ENCODE results near the gene CCDC61. TPM values are rescaled to one million over a fixed set of nuclear protein-coding genes. Genes with fewer than 3 reads are reported as not detected.

CCDC61 gene
- total RNA-seq, 2 experiments from 2014 or later, result 17.8 to 18.4 TPM

Other genes with a start within 250 kb of the CCDC61 start
- gene SIX5, start 226.2 kb upstream of the CCDC61 start, total RNA-seq, result 1 to 10 TPM; 1.6 to 1.7 TPM
- gene DMPK, start 213.0 kb upstream of the CCDC61 start, total RNA-seq, result 1 to 10 TPM; 7.3 to 8.6 TPM
- gene DMWD, start 202.6 kb upstream of the CCDC61 start, total RNA-seq, result 10 to 100 TPM; 29.5 to 30.7 TPM
- under 1 TPM; 0.12 to 0.21 TPM for gene RSPH6A, start 180.2 kb upstream of the CCDC61 start, total RNA-seq
- gene SYMPK, start 132.3 kb upstream of the CCDC61 start, total RNA-seq, result 100 to 1,000 TPM; 104 to 109 TPM
- gene FOXA3, start 131.1 kb upstream of the CCDC61 start, total RNA-seq, result under 1 TPM; 0.28 to 0.39 TPM
- gene IRF2BP1, start 109.3 kb upstream of the CCDC61 start, total RNA-seq, result 10 to 100 TPM; 18.5 to 19.5 TPM
- gene MYPOP, start 92.9 kb upstream of the CCDC61 start, total RNA-seq, result 1 to 10 TPM; 3.9 TPM
- not detected for gene NANOS2, start 80.7 kb upstream of the CCDC61 start, total RNA-seq
- not detected for gene NOVA2, start 21.6 kb upstream of the CCDC61 start, total RNA-seq
- not detected for gene PGLYRP1, start 27.6 kb downstream of the CCDC61 start, total RNA-seq
- gene IGFL4, start 45.5 kb downstream of the CCDC61 start, total RNA-seq, result not detected
- not detected for gene IGFL3, start 129.2 kb downstream of the CCDC61 start, total RNA-seq
- gene IGFL2, start 152.8 kb downstream of the CCDC61 start, total RNA-seq, result not detected
- gene IGFL1, start 234.3 kb downstream of the CCDC61 start, total RNA-seq, result not detected

Measured in activated naive CD8-positive, alpha-beta T cell treated with anti-CD3 and anti-CD28 coated beads for 36 hours (primary cell).